Endometrial microvascular endothelial cells (primary cell): ENCODE results near the gene IGHMBP2. TPM values are rescaled to one million over a fixed set of nuclear protein-coding genes. Genes with fewer than 3 reads are reported as not detected.

ENCODE experiments used
- in situ Hi-C: cut with HindIII; loops from 2 replicates; pipeline ENCODE4 v1.10.0; 2017; ENCODE audit warnings: low sequenced_read_pairs, low pct_unique_long_range_greater_than_20kb; ENCODE audit errors: inconsistent ontology term
- total RNA-seq: library from RNA; depleted of rRNA; stranded (reverse); fragments of >200 nt; gene quantifications from one replicate; pipeline ENCODE4 v1.2.3, GENCODE V29; 2015; ENCODE audit errors: inconsistent ontology term

Gene IGHMBP2
- total RNA-seq, 1 donor from 2014 or later: 40.2 TPM

DNA sequence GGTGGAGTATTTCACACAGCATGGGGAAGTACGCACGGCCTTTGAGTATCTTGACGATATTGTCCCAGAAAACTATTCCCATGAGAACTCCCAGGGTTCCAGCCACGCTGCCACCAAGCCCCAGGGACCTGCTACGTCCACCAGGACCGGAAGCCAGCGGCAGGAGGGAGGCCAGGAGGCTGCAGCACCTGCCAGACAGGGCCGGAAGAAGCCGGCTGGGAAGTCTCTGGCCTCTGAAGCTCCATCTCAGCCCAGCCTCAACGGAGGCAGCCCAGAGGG lies 32.6 kb downstream of the IGHMBP2 start:
- in situ Hi-C loops: no loop called here

DNA sequence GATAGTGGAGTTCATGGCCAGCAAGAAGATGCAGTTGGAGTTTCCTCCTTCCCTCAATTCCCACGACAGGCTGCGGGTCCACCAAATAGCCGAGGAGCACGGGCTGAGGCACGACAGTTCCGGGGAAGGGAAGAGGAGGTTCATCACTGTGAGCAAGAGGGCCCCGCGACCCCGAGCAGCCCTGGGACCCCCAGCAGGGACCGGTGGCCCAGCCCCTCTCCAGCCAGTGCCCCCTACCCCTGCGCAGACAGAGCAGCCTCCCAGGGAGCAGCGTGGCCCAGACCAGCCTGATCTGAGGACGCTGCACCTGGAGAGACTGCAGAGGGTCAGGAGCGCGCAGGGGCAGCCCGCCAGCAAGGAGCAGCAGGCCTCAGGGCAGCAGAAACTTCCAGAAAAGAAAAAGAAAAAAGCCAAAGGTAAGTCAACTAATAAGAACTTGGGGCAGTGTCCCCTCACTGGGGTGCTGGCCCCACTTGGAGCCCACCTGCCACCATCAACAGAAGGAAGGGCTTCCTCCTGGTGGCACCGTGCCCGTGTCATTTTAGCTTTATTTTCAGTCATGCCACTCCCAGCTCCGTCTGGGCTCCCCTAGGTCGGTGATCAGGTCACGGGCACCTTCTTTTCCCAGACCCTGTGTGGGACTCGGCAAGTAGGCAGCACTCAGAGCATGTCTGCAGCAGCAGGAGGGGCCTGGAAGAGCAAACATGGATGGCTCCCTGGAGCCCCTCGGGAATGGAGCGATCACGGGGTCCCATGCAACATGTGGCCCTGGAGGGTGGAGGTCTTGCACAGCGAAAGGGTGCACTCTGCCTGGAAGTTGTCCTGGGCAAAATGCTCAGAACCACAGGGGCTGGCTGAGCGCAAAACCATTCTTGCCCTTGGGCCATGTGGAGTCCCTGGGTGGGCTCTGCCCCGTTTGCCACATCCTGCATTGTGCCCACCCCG lies 33.3 kb downstream of the IGHMBP2 start:
- in situ Hi-C loops: no loop called here

DNA sequence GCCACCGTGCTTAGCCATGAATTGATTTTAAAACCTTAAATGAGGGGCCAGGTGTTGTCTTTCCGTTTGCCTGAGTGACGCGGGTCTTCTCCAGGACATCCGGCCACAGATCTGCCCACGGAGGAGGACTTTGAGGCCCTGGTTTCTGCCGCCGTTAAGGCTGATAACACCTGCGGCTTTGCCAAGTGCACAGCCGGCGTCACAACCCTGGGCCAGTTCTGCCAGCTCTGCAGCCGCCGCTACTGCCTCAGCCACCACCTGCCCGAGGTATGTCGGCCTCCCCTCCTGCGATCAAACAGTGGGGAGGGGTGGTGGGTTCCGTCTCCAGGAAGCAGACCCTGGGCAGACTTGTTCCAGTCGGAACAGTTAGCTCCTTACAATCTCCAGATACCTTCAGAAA lies 34.4 kb downstream of the IGHMBP2 start:
- in situ Hi-C loops: no loop called here

DNA sequence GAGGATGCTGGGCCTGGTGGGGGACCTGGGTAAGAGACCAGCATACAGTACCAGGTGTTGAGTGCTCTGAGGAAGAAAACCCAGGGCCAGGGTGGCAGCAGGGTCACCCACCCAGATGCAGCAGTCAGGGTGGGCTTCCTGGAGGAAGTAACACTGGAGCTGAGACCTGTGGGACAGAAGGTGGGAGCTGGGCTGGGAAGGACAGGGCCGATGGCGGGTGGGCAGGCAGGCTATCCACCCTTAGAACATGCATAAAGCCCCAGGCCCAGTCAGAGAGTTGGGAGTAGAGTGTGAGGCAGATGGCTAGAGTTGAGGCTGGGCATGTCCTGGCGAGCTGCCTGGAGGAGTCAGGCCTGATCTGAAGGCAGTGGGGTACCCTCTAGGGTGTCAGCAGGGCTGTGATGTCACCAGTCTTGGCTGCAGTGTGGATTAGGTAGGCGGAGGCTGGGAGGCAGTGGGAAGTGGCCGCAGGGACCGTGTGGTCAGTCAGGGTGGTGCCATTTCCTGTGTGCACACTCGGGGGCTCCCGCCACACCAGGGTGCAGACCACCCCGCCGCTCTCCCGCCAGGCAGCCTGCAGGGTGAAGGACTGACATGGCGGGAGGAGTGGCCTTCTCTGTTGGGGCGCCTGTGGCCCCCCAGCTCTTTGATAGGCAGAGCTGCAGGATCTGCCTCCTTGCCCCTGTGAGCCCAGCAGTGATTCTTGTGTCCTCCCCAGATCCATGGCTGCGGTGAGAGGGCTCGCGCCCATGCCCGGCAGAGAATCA lies 35.3 kb downstream of the IGHMBP2 start:
- in situ Hi-C loops: no loop called here

DNA sequence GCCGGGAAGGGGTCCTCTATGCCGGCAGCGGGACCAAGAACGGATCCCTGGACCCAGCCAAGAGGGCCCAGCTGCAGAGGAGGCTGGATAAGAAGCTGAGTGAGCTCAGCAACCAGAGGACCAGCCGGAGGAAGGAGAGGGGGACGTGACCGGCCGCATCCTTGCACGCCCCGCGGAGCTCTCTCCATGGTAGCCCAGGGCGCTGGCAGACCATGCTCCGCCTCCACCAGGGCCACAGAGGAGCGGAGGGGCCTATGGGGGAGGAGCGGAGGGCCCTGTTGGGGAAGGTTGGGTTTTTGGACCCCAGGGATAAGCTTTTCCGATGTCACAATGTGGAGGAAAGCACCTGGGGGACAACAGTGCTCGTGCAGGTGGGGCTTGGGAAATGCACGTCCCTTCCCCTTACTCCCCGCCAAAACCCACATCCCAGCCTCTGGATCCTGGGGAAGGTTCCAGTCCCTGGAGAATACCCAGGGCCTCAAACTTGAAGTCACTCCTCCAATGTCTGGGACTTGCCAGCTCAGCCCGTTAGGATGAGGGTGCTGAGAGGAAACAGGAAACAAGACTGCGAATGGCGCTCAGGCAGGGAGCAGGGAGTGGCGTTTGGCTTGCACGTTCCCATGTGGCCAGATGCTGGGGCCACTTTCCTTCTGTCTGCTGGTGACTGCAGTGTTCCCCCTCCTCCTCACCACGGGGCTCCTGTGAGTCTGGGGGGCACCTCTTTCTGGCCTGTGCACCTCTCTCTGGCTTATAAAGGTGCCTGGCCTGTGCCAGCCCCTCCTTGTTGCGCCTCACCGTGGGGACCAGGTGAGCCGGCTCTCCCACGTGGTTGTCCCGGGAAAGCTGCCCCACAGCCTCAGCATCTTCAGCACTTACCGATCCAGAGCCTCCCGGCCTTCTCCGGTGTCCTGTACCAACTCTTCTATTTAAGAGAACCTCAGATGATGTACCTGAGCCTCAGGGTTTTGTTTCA lies 36.2 kb downstream of the IGHMBP2 start:
- in situ Hi-C loops: no loop called here

DNA sequence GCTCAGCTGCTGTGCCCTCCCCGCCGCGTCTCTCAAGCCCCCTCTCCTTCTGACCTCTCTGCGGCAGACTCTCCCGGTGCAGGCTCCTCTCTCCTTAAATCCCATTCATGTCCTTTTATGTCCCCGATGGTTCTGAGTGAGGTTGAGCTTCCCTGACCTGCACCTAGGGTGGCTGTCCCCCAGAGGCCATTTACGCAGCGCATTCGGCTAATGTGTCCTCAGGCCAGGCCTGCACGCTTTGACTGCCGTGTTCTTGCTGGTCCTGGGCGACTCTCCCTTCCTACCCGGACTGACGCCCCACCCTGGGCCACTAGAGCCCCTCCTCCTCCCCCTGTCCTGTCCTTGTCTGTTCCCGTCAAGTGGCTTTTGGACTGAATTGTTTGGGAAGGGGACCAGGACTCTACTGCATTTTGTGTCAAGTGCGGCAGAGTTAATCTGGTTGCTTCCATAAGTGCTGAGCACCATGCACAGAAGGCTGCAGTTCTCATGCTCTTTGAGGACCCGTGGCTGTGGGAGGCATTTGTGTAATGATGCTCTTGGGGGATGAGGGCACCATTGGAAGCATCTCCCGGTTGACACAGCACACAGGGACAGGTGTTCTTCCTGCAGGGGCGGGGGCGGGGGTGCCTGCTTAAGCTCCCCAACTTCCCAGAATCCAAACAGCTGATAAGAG lies 37.1 kb downstream of the IGHMBP2 start:
- in situ Hi-C loops: no loop called here

DNA sequence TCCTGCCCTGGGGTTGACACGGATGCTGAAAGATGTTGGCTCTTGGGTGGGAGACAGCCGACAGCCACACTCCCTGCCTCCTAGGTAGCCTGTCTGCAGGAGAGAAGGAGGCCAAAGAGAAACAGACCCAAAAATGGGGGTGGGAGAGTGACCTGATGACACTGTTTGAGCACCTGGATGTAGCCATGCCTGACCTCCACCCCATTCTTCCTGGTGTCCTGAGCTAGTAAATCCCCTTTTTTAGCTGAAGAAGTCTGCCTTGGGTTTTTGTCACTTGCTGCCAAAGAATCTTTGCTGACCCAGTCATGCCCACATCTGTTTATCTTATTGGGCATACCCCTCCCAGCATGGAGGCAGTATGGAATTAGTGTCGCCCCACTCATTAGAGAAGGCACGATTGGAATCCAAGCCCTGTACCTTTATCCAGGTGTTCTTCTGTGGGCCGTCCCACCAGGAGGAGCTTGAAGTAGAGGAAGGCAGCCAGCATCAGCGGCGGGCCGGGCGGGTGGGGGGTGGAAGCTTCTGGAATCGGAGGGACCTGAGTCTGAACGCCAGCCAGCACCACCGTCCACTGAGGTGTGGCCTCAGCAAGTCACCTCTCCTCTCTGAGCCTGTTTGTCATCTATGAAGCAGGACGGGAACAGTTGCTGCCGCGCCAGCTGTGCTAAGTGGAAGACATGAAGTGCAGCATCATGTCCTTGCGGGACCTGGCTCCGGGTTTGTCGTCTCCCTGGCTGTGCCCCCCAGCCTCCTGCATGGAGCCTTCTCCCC lies 37.8 kb downstream of the IGHMBP2 start:
- in situ Hi-C loops: no loop called here

DNA sequence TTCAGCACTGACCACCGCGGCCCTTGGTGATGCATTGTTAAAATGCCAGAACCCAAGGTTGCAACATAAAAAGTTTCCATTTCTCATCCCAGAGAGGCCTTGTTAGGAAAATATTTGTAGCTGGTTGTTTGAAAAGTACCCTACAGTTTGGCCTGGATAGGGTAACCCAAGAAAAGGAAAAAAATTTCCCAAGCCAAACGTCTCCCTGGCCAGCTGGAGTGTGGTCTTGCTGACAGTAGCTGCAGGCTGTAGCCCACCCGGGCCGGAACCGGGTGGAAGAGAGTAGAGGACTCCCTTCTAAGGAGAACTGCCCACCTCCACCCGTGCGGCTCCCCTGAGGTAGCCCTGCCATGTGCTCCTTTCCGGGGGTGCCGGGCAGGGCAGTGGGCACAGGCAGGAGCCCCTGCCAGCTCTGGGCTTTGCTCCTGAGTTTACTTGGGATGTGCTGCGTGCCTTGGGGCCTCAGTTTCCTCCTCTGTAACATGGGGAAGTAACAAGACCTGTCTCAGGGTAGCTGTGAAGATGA lies 38.5 kb downstream of the IGHMBP2 start:
- in situ Hi-C loops: no loop called here

DNA sequence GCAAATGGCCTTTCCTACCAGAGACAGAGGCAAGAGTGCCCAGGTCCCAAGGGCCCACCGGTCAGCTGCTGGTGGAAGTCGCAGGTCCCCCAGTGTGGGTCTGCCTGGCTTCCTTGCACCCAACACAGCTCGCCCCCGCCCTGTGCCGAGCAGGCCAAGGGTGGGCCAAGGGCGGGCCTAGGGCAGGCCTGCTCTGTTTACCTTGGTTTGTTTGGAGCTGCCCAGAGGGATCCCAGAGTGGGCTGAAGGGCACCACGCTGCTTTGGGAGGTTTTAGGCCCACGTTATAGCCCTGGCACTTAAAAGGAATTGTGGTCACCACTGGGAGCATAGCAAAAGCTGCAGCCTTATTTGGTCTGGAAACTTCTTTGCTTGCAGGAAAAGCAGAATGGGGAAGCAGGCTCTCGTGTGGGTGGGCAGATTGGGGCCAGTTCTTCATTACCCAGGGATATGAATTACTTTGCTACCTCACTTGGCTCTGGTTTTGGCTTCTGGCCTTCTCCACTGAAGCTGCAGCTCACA lies 39.1 kb downstream of the IGHMBP2 start:
- in situ Hi-C loops: no loop called here

DNA sequence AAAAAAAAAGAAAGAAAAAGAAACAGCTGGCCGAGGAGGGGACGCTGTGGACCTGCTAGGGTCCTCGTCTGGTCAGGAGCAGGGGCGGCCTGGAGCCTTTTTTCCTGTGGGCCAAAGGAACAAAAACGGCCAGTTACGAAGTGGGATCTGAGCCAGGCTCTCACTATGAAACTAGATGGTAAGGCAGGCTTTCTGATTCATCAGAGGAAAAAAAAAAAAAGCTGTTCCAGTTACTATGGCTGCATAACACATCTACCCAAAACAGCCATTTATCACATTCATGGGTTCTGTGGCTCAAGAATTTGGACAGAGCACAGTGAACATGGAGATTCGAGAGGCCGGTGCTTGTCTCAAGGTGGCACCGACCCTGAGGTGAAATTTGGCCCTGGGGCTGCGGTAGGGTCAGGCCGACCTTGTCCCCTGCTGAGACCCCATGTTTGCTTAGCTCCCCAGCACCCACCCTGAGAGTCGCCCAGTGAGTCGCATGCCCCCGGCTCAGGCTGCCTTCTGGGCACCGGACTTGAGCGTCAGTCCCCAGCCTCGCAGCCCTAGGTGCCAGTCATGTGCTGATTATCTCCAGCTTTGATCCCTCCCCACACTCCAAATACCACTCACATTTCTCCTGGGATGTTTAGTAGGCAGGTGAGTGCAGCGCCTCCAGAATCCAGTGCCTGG lies 42.9 kb downstream of the IGHMBP2 start:
- in situ Hi-C loops: no loop called here

DNA sequence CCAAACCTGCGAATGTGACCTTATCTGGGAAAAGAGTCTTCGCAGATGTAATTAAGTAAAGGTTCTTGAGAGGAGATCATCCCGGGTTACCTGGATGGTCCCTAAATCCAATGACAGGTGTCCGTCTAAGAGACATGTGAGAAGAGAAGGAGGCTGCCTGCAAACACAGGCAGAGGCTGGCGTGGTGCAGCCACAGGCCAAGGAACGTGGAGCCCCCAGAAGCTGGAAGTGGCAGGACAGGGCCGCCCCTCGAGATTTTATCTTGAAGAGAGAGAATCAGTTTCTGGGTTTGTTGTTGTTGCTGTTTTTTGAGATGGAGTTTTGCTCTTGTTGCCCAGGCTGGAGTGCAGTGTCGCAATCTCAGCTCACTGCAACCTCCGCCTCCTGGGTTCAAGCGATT lies 43.5 kb downstream of the IGHMBP2 start:
- in situ Hi-C loops: no loop called here

DNA sequence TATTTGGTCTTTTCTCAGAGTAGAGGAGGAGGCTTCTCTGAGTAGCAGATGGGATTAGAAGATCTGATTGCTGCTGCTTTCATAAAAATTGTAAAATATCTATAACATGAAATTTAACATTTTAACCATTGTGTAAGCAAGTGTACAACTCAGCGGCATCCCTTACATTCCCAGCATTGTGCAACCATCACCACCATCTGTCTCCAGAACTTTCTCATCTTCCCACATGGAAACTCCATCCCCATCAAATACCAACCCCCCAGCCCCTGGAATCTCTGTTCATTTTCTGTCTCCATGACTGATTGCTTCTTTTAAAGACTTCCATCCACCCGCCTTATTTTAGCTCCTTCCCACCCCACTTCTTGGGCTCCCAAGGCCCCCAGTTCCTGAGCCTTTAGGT lies 44.8 kb downstream of the IGHMBP2 start:
- in situ Hi-C loops: no loop called here

DNA sequence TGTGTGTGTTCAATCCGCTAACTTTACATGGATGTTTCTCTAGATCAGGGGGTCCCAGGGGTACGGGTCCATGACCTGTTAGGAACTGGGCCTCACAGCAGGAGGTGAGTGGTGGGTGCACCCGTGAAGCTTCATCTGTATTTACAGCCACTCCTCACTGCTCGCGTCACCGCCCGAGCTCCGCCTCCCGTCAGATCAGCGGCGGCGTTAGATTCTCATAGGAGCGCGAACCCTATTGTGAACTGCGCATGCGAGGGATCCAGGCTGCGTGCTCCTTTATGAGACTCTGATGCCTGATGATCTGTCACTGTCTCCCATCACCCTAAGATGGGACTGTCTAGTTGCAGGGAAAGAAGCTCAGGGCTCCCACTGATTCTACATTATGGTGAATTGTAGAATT lies 45.2 kb downstream of the IGHMBP2 start:
- in situ Hi-C loops: no loop called here

DNA sequence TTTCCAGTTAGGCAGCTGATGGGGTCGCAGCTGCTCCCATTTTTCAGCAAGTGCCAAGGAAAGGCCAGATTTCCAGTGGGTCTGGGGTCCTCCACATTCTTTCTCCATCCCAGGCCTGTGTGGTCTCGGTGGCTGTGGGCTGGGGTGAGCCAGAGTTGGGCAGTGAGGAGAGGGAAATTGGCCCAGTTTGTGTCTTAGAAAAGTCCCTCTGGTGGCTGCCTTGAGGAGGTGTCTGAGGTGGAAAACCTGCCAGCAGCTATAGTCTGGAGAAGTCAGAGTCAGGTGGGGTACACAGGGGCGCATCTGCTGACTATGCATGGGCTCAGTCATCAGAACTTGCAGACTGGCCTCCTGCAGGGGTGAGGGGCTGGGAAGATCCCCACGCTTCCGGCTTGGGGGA lies 46.6 kb downstream of the IGHMBP2 start:
- in situ Hi-C loops: no loop called here

DNA sequence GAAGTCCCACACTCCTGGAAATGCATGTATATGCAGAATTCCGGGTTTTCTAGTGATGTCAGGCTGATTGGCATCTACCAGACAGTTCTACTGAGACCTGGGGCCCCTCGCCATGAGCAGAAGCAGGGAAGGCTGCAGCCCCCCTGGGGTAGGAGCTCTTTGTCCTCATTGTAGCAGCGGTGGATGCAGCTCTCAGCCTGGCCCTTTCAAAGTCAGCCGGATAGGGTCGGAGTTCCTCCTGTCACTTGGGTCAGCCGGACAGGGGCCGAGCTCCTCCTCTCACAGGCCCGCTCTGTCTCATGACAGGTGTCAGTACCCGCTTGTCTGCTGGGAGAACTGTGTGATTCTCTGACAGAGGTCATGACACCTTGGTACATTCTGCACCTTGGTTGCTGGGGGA lies 47.1 kb downstream of the IGHMBP2 start:
- in situ Hi-C loops: no loop called here

DNA sequence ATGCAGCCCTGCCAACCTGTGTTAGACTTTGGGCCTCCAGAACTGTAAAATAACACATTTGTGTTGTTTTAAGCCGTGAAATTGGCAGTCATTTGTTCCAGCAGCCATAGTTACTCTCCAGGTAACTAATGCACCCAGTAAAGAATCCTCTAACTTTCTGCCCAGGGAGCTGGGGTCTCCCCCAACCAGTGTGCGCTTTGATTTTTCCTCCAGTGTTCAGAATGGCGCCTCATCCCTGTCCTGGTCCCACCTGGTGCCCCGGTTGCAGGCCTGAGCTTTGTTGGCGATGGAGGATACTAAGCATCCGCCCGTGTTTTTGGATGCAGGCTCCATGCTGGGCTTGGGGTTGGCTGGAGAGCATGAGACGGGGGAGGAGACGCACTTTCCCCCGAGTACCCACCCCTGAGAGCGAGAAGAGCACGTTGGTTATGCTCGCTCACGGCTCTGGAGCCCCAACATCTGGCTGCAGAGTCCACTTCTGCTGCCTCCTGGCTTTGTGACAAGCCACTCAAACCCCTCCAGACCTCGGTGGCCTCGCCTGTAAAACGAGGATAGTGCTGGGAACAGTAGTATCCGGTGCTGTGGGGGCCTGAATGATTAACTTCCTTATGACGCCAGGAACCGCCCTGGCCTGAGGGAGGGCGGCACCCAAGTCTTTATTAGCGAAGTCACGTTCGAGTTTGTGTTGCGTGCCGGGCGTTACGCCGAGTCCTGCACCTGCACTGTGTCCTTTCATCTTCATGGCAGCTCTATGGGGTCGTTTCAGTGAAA lies 51.3 kb downstream of the IGHMBP2 start:
- in situ Hi-C loops: no loop called here
